NCI-H128 (cell line): ENCODE measurements around the gene SFXN2.

Experiments used
- DNase-seq: peaks from one replicate; lab custom pipeline; 2025; ENCODE audit not compliant: unreplicated experiment; lab: John Stamatoyannopoulos, UW

The SFXN2 gene

DNA sequence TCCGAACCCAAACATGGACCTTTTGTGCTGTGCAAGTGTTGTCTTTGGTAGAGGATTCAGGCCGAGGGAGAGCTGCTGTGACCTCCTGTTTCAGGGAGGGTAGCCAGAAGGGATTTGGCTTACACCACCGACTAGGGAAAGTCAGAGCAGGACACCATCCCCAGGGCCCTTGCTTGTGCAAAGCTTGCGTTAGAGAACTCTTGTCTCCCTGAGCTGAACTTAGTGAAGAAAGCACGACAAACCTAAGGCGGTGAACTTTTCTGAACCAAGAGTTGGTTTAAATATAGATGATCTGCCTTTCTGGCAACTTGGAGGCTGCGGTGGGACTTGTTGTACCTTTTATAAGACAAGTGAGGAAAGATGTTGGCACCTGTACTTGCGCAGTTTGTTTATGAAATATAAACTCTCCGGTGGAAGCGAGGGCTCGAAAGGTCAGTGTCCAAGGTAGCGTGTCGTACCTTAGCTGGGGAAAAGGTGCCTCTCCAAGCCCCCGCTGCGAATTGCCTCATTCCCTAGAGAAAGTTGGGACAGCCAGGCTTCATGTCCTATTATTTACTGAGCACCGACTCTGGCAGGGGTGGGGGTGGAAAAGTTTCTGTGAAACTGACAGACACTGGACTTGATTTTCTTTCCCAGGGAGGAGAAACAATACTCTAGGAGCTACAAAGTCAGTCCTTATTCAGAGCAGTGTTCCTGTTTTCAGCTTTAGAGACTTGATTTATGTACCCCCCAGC lies 60.9 kb downstream of the SFXN2 start:
- DNase-seq: no peak

DNA sequence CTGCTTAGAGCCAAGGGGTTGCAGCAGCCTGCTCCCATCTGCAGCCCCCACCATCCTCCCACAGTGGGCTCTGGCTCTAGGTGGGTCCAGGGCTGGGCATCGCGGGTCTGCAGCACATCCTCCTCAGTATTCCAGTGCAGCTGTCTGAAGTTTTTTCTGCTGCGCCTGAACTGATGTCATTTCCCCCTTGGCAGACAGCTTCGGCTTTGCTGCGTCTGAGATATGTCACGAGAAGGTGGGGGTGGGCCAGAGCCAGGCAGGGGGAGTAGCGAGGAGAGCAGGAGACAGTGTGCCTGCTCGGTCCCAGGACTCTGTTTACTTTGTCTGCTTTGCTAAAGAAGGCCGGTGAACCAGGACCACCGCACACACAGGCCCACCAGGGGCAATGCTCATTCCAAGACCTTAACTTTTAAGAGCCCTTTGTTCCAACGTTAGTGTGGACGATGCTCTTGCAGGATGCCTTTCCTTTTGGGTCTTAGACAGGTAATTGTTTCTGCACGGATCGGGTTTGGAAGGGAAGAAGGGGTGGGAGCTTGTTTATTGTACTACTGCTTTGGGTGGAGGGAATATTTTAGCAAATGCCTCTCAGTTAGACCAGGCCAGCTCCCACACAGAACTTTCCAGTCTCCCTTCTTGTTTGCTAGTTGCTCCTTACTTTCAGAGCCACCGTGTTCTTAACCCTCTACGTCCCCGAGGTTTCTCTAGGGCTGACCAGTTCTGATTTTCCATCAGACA lies 61.7 kb downstream of the SFXN2 start:
- no peak for DNase-seq

DNA sequence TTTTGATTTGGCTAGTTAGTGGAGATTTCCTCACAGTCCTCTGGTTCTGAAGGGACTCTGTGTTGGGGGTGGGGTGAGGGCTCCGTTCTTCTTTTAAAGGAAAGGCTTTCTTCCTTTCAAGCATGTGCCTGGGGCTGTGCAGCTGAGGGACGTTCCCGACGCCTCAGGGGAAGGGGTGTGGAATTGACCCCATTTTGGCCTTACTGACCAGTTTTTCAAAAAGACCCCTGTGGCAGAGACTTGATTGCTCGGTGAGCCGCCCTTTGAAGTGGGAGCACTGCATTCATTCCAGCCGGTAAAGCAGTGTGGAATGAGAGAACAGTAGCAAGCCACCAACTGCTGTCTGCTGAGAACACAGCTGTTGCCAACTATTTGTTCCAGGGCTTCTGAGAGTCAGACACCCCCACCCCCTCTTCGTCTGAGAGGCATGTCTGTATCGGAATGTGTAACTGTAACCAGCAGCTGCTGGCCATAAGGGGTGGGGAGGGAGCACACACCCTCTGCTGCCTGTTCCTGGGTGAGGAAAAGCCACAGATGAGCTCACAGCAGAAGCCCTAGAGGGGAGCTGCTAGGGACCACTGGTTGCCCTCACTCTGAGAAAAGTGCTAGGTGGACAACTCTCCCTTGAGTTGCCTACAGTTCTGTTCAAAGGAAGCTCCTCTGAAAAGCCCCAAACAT lies 62.5 kb downstream of the SFXN2 start:
- no peak for DNase-seq

DNA sequence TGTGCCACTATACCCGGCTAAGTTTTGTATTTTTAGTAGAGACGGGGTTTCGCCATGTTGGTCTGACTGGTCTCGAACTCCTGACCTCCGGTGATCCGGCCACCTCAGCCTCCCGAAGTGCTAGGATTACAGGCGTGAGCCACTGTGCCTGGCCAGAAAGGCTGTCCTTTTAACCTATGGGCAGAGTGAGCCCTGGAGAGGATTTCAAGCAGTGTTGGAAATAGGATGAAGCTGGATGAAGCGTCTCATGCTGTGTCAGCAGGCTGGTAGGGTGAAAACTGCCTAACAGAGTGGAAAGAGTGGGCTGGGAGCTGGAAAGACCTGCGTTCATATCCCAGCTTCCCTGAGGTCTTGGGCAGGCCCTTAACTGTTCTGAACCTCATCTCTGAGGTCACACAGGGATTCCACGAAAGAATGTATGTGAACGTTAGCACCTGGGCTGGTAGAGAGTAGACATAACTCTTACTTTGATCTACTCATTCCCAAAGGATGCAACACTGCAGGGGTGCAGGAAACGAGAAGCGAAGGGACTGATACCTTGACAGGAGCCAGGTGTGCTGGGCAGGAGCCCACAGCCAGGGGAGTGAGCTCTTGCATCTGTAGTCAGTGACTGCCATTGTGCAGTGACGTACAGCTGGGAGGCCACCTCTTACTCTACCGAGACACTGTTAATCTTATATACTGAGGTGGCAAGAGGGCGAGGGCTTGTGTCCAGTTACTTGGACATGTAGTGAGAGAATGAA lies 63.4 kb downstream of the SFXN2 start:
- no peak for DNase-seq

DNA sequence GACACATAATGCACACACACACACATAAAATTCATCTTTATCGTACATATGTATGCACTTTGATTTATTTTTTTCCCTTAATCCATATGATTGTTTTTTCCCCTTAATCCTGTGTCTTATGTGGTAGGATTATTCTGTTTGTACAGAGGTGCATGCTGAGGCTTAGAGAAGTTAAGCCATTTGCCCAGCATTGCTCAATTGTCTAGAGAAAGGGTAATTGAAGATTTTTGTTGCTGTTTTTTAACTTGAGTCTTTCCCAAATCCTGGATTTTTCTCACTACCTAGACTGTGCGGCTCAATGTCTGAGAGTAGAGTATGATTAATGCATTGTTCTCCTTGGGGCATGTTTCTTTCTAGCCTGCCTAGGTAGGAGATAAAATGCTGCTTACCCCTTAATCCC lies 64.3 kb downstream of the SFXN2 start:
- DNase-seq: no peak

DNA sequence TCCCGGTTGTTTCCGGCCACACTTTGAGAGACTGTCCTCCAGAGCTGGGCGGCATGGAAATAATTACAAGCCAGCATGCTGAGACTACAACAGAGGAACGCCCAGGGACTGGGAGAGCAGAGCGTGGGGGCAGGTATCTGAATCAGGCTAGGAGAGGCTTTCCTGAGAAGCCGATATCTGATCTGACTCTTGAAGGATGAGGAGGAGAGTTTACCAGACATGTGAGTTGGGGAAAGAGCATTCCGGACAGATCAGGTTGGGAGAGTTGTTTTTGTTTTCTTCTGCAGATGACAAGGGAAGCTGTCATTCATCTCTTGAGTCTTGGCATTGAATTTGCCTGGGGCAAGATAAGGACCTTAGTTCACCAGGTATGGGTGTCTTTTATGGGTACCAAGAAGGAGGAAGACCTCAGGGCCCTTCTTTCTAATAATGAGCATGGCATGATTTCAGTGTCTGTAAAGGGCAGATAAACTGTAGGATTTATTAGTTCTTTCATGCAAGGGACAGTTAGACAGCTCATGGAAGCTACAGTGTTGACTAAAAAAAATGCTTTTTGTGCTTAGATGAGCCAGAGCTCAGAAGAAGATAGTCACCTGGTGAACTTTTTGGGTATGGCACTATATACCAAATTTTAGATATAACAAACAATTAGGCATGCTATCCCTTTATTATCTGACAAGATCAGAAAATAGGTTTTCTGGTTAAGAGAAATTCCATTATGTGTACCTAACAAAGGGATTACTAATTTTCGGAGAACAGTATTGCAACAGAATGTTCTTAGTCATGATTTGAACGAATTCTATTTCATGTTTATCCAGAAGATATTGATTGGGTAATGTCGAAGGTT lies 65.5 kb downstream of the SFXN2 start:
- no peak for DNase-seq

DNA sequence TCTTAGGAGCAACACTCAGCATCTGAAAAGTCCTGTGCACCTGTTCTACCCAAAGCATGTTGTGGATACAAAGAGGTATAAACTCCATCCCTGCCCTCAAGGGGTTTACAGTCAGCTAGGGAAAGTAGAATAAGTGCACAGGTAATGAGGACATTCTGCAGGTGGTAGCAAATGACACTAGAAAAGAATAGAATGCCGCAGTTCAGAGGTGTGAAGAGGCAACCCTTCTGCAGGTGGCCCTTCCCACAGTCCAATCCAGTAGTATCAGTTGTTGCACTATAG lies 66.0 kb downstream of the SFXN2 start:
- DNase-seq: no peak

DNA sequence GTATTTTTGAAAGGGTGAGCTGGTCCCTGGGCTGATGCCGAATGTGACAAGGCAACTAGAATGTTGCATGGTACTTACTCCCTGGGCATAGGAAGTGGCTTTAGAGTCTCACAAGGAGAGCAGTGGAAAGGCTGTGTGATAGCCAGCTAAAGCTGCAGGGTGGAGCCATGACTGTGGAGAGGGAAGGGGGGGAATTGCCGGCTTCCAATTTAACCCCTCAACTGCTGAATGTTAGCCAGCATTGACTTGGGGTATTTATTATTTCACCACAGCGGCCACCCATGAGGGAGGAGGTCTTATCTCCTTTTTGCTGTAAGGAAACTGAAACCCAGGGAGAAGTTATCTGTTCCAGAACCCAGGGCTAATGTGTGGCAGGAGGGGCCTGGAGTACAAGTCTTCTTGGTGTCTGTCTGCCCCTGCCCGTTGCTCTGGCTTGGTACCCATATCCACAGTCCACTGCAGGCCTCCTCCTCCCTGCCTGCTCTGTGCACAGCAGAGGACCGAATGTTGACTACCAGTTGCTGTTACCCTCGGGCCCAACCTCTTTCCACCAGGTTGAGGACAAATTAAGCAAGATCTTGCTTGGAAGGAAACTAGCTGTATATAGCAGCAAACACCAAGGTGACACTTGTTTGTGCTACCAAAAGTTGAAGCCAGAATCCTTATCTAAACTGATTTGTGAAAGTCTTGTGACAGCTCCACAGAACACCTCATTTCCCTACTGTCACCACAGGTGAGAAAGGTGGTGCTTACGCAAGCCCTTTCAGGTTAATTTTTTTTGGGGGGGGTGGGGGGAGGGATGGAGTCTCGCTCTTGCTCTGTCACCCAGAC lies 66.9 kb downstream of the SFXN2 start:
- no peak for DNase-seq

DNA sequence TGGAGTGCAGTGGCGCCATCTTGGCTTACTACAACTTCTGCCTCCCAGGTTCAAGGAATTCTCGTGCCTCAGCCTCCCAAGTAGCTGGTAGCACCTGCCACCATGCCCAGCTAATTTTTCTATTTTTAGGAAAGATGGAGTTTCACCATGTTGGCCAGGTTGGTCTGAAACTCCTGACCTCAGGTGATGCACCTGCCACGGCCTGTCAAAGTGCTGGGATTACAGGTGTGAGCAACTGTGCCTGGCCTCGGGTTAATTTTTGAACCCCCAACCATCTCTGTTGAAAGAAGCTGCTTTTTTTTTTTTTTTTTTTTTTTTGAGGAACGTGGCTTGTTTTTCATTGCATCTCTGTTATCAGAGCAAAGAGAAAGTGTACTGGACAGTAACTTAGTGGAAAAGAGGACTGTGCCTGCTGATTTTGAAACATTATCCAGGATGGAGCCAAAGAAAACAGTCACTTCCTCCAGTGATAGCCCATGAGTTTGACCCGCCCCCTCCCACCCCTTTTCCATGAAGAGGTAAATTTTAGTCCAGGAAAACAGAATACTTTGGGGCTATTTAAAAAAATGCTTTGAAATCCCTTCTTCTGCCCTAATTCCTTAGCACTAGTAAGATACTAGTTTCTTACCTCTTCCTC lies 67.6 kb downstream of the SFXN2 start:
- no peak for DNase-seq

DNA sequence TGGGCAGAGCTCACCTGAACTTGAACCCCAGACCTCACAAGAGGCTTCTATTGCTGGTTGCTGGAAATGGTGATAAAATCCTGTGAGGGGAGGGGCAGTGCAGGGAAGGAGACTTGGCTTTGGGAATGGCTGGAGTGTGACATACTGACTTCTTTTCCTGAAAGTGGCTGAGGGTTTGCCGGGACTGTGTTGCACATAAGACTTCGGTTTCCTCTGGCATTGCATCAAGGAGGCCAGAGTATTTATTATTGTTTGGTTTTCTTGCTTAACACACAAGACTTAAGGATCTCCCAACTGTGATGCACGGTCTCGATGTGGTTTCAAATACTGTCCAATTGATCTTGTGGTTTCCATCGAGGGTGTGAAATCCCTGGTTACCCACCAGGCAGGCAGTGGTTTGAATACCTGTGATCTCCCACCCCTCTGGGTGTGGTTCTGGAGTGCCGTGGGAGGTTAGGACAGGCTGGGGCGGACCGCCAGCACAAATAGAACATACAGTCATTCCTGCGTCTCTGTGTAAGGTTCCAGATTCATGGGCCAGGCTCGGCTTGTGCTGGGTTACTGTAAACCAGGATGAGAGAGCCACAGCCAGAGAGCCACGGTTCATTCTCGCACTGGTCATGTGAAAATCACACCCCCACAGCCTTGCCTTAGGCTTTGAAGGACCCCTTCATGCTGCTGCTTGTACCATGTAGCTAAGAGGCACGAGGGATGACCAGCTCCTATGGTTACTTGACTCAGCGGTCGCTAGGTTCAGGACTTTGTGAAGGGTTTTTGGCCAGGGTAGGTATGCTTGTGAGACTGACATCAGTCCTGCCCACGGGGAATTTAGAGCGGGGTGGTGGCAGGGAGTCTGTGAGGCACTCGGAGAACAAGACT lies 68.5 kb downstream of the SFXN2 start:
- no peak for DNase-seq

DNA sequence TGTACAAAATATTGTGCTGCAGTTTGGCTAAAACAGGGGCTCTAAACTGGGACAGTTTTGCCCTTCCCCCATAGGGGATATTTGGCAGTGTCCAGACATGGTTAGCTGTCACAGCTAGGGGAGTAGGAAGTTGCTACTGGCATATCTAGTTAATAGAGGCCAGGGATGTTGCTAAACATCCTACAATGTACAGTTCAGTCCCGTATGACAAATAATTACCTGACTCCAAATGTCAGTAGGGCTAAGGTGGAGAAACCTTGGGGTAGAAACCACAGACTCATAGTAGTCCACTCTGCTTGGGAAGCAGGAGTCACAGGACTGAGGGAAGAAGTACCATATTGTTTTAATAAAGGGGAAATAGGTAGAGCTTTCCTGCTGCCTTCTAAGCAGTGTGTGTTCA lies 69.1 kb downstream of the SFXN2 start:
- DNase-seq: no peak

DNA sequence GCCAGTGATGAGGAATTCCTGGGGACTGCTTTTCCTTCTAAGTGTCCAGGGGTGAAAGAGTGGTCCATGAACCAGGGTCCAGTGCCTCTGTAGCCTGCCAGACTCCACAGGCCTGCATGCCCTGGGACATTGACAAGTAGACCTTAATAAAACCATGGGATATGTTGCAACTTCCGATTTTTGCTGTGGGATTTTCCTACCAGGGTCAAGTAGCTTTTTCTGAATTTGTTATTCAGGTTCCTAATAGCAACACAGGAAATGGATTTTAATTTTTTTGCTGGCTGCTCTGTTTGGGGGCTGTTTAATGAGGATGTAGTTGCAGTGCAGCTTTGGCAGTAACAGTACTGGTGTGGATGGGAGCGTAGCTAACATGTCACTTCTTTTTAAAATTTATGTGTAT lies 71.4 kb downstream of the SFXN2 start:
- DNase-seq: no peak

DNA sequence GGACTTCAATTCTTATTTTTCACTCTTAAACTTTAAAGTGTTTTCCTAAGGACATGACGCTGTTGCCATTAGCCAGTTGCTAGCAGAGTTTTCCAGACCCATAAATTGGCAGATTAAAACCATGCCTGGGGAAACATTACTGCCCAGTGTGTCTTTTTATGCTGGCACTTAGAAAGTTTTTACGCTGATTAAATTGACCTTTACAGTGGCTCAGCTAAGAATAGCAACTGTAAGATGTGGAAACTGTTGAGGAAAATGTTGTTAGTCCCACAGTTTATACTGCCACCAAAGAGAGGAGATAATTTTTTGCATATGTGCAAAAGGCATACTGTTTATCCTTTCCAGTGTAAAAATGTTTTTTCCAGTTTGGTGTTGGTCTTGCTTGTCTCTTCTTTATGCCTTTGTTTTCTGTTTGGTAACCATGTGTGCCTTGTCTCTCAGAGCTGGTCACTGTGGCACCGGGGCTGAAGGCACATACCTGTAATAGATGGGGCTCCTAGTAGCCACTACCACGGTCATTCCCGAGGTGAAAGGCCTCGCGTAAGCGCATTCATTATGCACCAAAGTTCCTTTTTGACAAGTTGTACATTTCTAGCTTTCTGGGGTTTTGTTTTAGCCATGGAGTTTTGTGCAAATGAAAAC lies 77.4 kb downstream of the SFXN2 start:
- DNase-seq: no peak
